Measurements from ENCODE around the gene ULBP1.
A peak's percentile ranks its signal among the peaks of the same experiment; 100 is the strongest.

DNA sequence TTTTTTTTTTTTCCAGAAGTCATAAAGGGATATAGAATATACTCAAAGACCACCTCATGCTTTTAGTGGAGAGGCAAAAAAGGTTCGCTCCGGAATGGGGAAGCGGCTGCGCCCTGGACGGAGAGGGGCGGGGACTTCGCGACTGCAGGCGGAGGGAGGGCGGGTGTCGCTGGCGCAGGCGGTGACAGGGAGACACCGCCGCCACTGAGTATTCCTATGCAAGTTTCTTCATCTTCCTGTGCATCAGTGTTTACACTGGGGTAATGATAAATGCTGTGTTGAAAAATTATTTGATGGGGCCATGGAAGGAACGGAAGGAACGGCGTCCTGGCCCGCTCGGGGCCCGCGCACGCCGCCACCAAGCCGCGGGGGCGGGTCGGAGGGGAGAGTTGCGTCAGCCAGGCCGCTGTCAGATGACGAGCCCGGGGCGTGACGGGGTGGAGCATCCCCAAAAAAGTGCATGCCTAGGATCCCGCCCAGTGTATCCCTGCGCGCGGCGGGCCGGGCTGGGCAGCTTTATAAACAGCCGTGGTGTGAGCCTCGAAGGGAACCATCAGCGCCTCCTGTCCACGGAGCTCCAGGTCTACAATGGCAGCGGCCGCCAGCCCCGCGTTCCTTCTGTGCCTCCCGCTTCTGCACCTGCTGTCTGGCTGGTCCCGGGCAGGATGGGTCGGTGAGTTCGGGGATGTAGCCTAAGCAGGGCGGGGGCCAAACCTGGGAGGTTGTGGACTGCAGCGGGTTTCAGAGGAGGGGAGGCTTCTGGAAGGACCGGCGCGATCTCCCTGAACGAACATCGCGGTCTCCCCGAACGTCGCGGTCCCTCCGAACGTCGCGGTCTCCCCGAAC, at the start of gene ULBP1:
- peak; percentile 29 to 49 (median 34) for TF ChIP-seq POLR2AphosphoS5 (IDR thresholded peaks at IDR 0.05)
- TF ChIP-seq, protein P1, sequence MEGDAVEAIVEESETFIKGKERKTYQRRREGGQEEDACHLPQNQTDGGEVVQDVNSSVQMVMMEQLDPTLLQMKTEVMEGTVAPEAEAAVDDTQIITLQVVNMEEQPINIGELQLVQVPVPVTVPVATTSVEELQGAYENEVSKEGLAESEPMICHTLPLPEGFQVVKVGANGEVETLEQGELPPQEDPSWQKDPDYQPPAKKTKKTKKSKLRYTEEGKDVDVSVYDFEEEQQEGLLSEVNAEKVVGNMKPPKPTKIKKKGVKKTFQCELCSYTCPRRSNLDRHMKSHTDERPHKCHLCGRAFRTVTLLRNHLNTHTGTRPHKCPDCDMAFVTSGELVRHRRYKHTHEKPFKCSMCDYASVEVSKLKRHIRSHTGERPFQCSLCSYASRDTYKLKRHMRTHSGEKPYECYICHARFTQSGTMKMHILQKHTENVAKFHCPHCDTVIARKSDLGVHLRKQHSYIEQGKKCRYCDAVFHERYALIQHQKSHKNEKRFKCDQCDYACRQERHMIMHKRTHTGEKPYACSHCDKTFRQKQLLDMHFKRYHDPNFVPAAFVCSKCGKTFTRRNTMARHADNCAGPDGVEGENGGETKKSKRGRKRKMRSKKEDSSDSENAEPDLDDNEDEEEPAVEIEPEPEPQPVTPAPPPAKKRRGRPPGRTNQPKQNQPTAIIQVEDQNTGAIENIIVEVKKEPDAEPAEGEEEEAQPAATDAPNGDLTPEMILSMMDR (IDR thresholded peaks at IDR 0.05): no peak
- TF ChIP-seq POLR2A (IDR thresholded peaks at IDR 0.05): no peak

Data from transverse colon (tissue), 4 donors.